Measurements from ENCODE around the gene NSMCE1.

The NSMCE1 gene

GRCh38 chr16:27268376-27269299 lies at the start of gene NSMCE1:
Gene NSMCE1 (minus strand): TSS chr16:27268772. CDS start chr16:27257570, 11,202 bp downstream.
- DNase-seq (ENCODE audit: low spot score in 2 of 2) (peak; percentile 91 to 95), ATAC-seq (replicated peaks; ENCODE audit: extremely low read depth, poor library complexity, severe bottlenecking) (peak; percentile 98)
- H3K4me3 Mint-ChIP-seq = peak within 1 kb of the TSS; percentile 90
- peak within 1 kb of the TSS; percentile 97 for H3K27ac Mint-ChIP-seq (ENCODE audit: low read depth)
- H3K27me3 Mint-ChIP-seq = no peaks in the 10 kb centered on the region
- H3K36me3 Mint-ChIP-seq (ENCODE audit: insufficient read depth) = peaks cover 10% of the 10 kb centered on the region
- peaks cover 30% of the 10 kb centered on the region for H3K4me1 Mint-ChIP-seq
- no peaks in the 10 kb centered on the region for H3K9me3 Mint-ChIP-seq

GRCh38 chr16:27317738-27318391 lies 49.3 kb upstream of the NSMCE1 start:
- Mint-ChIP-seq H3K9me3 (no peaks in the 10 kb centered on the region), H3K27me3 (no peaks in the 10 kb centered on the region), H3K4me3 (peak overlapping the region; percentile 84), H3K4me1 (peaks cover 76% of the 10 kb centered on the region), H3K27ac (ENCODE audit: low read depth) (peak overlapping the region; percentile 96), H3K36me3 (ENCODE audit: insufficient read depth) (peaks cover 14% of the 10 kb centered on the region)
- ATAC-seq (replicated peaks; ENCODE audit: extremely low read depth, poor library complexity, severe bottlenecking) (no peak), DNase-seq (ENCODE audit: low spot score in 2 of 2) (no peak)

- DNase-seq (ENCODE audit: low spot score in 2 of 2) (no peak), ATAC-seq (replicated peaks; ENCODE audit: extremely low read depth, poor library complexity, severe bottlenecking) (no peak)
- Mint-ChIP-seq H3K9me3 (no peaks in the 10 kb centered on the region), H3K27ac (ENCODE audit: low read depth) (peak overlapping the region; percentile 96), H3K36me3 (ENCODE audit: insufficient read depth) (peaks cover 14% of the 10 kb centered on the region), H3K4me3 (peak overlapping the region; percentile 84), H3K27me3 (no peaks in the 10 kb centered on the region), H3K4me1 (peaks cover 74% of the 10 kb centered on the region)
These were observed 48.7 kb upstream of the NSMCE1 start for GRCh38 chr16:27317320-27317719.

GRCh38 chr16:27316038-27316680 lies 47.6 kb upstream of the NSMCE1 start:
- H3K27me3 Mint-ChIP-seq = no peaks in the 10 kb centered on the region
- H3K4me3 Mint-ChIP-seq = peak overlapping the region; percentile 84
- peak overlapping the region; percentile 96 for H3K27ac Mint-ChIP-seq (ENCODE audit: low read depth)
- DNase-seq (ENCODE audit: low spot score in 2 of 2) (no peak), ATAC-seq (replicated peaks; ENCODE audit: extremely low read depth, poor library complexity, severe bottlenecking) (no peak)
- H3K4me1 Mint-ChIP-seq = peaks cover 62% of the 10 kb centered on the region
- peaks cover 14% of the 10 kb centered on the region for H3K36me3 Mint-ChIP-seq (ENCODE audit: insufficient read depth)
- H3K9me3 Mint-ChIP-seq = no peaks in the 10 kb centered on the region

- H3K36me3 Mint-ChIP-seq (ENCODE audit: insufficient read depth) = peaks cover 11% of the 10 kb centered on the region
- DNase-seq (ENCODE audit: low spot score in 2 of 2) = no peak
- H3K9me3 Mint-ChIP-seq = no peaks in the 10 kb centered on the region
These were observed 46.9 kb upstream of the NSMCE1 start for GRCh38 chr16:27315333-27316037.

GRCh38 chr16:27314986-27315332 lies 46.4 kb upstream of the NSMCE1 start:
- Mint-ChIP-seq H3K4me3 (peak overlapping the region; percentile 84), H3K27ac (ENCODE audit: low read depth) (peak overlapping the region; percentile 96), H3K27me3 (no peaks in the 10 kb centered on the region), H3K9me3 (no peaks in the 10 kb centered on the region), H3K4me1 (peaks cover 55% of the 10 kb centered on the region), H3K36me3 (ENCODE audit: insufficient read depth) (peaks cover 10% of the 10 kb centered on the region)
- DNase-seq (ENCODE audit: low spot score in 2 of 2) = no peak
- ATAC-seq (replicated peaks; ENCODE audit: extremely low read depth, poor library complexity, severe bottlenecking) = no peak

More at GRCh38 chr16:27315333-27316037, 46.9 kb upstream of the NSMCE1 start:
- Mint-ChIP-seq H3K4me3 (peak overlapping the region; percentile 84), H3K27ac (ENCODE audit: low read depth) (peak overlapping the region; percentile 96), H3K4me1 (peaks cover 60% of the 10 kb centered on the region), H3K27me3 (no peaks in the 10 kb centered on the region)
- ATAC-seq (replicated peaks; ENCODE audit: extremely low read depth, poor library complexity, severe bottlenecking) = peak; percentile 25

- Mint-ChIP-seq H3K4me1 (peaks cover 48% of the 10 kb centered on the region), H3K36me3 (ENCODE audit: insufficient read depth) (peaks cover 10% of the 10 kb centered on the region), H3K27ac (ENCODE audit: low read depth) (peak overlapping the region; percentile 96), H3K27me3 (no peaks in the 10 kb centered on the region), H3K9me3 (no peaks in the 10 kb centered on the region), H3K4me3 (peak overlapping the region; percentile 84)
- DNase-seq (ENCODE audit: low spot score in 2 of 2) (peak in 1 of 2 donors; percentile 50), ATAC-seq (replicated peaks; ENCODE audit: extremely low read depth, poor library complexity, severe bottlenecking) (peak; percentile 33)
These were observed 45.7 kb upstream of the NSMCE1 start for GRCh38 chr16:27314161-27314723.

- Mint-ChIP-seq H3K27ac (ENCODE audit: low read depth) (peak within 1 kb of the TSS; percentile 96), H3K4me3 (peak within 1 kb of the TSS; percentile 84), H3K9me3 (no peaks in the 10 kb centered on the region), H3K27me3 (no peaks in the 10 kb centered on the region), H3K36me3 (ENCODE audit: insufficient read depth) (peaks cover 10% of the 10 kb centered on the region), H3K4me1 (peaks cover 41% of the 10 kb centered on the region)
- DNase-seq (ENCODE audit: low spot score in 2 of 2) (peak; percentile 44 to 45), ATAC-seq (replicated peaks; ENCODE audit: extremely low read depth, poor library complexity, severe bottlenecking) (peak; percentile 64)
These were observed 45.0 kb upstream of the NSMCE1 start, which contains the start of gene IL4R for GRCh38 chr16:27313422-27314160. Gene IL4R (plus strand): TSS chr16:27313974. CDS start chr16:27340204, 26,230 bp downstream.

- H3K36me3 Mint-ChIP-seq (ENCODE audit: insufficient read depth) = peaks cover 10% of the 10 kb centered on the region
These were observed 44.2 kb upstream of the NSMCE1 start for GRCh38 chr16:27312580-27313421.

GRCh38 chr16:27311897-27312303 lies 43.3 kb upstream of the NSMCE1 start:
- H3K36me3 Mint-ChIP-seq (ENCODE audit: insufficient read depth) = peaks cover 8% of the 10 kb centered on the region
- H3K27ac Mint-ChIP-seq (ENCODE audit: low read depth) = no peak overlapping the region
- no peaks in the 10 kb centered on the region for H3K9me3 Mint-ChIP-seq
- ATAC-seq (replicated peaks; ENCODE audit: extremely low read depth, poor library complexity, severe bottlenecking) = no peak
- no peak for DNase-seq (ENCODE audit: low spot score in 2 of 2)
- no peak overlapping the region for H3K4me3 Mint-ChIP-seq
- peaks cover 24% of the 10 kb centered on the region for H3K4me1 Mint-ChIP-seq
- no peaks in the 10 kb centered on the region for H3K27me3 Mint-ChIP-seq

More at GRCh38 chr16:27312580-27313421, 44.2 kb upstream of the NSMCE1 start:
- Mint-ChIP-seq H3K4me3 (peak overlapping the region; percentile 84), H3K4me1 (peaks cover 33% of the 10 kb centered on the region), H3K27ac (ENCODE audit: low read depth) (peak overlapping the region; percentile 96), H3K27me3 (no peaks in the 10 kb centered on the region), H3K9me3 (no peaks in the 10 kb centered on the region)
- DNase-seq (ENCODE audit: low spot score in 2 of 2) (no peak), ATAC-seq (replicated peaks; ENCODE audit: extremely low read depth, poor library complexity, severe bottlenecking) (no peak)

- H3K9me3 Mint-ChIP-seq = peaks cover 4% of the 10 kb centered on the region
These were observed 42.9 kb upstream of the NSMCE1 start for GRCh38 chr16:27311448-27311830.

More at GRCh38 chr16:27311448-27311830, 42.9 kb upstream of the NSMCE1 start:
- Mint-ChIP-seq H3K4me3 (no peak overlapping the region), H3K4me1 (peaks cover 20% of the 10 kb centered on the region), H3K27me3 (no peaks in the 10 kb centered on the region), H3K27ac (ENCODE audit: low read depth) (no peak overlapping the region), H3K36me3 (ENCODE audit: insufficient read depth) (peaks cover 8% of the 10 kb centered on the region)
- no peak for DNase-seq (ENCODE audit: low spot score in 2 of 2)
- no peak for ATAC-seq (replicated peaks; ENCODE audit: extremely low read depth, poor library complexity, severe bottlenecking)

All from central memory CD8-positive, alpha-beta T cell (primary cell).